Panc1 (cell line): Measurements from ENCODE around the gene COL6A2. TPM values are rescaled to one million over a fixed set of nuclear protein-coding genes. Genes with fewer than 3 reads are reported as not detected.

Experiments
- ATAC-seq: fragments of 200-7000 bp; cut with Tn5 transposase; 2 replicates; pipeline ENCODE4 v1.9.1; 2020; ENCODE audit warnings: mild to moderate bottlenecking, moderate library complexity
- BruUV-seq: library from RNA; stranded (reverse); fragments of 400-500 nt; replicated peaks from 2 replicates; lab custom pipeline; 2021; lab: Mats Ljungman, UMichigan
- CTCF ChIA-PET: fragments of 300-600 bp; sonication (Branson Sonifier 250); formaldehyde crosslinking; loops from one replicate; lab custom pipeline; 2022; ENCODE audit warnings: antibody characterized with exemption; lab: Charles Lee
- POLR2A ChIA-PET: fragments of 300-600 bp; sonication (Branson Sonifier 250); formaldehyde crosslinking; loops from one replicate; lab custom pipeline; 2022; ENCODE audit warnings: antibody characterized with exemption; lab: Charles Lee
- DNase-seq: peaks from one replicate; pipeline ENCODE4 v3.0.0-alpha.2; 2010; ENCODE audit warnings: low read depth, low spot score
- H3K27ac ChIP-seq: 2 replicates; pipeline ENCODE4 v1.5.1; 2011; ENCODE audit warnings: mild to moderate bottlenecking, low read length, inconsistent platforms
- H3K27me3 ChIP-seq: fragments of 200-500 bp; sonication (Bioruptor generic); 2 replicates; pipeline ENCODE4 v1.6.0; 2014; ENCODE audit warnings: low read length, inconsistent platforms; ENCODE audit not compliant: control insufficient read depth, insufficient read depth
- H3K36me3 ChIP-seq: fragments of 200-500 bp; sonication (Bioruptor generic); 2 replicates; pipeline ENCODE4 v1.5.1; 2014; ENCODE audit warnings: inconsistent platforms, mild to moderate bottlenecking, low read length, moderate library complexity; ENCODE audit not compliant: control insufficient read depth, insufficient read depth
- H3K4me1 ChIP-seq: 2 replicates; pipeline ENCODE4 v1.5.1; 2011; ENCODE audit warnings: inconsistent platforms, mild to moderate bottlenecking, low read length, moderate library complexity; ENCODE audit not compliant: control insufficient read depth, insufficient read depth
- H3K4me3 ChIP-seq, 2 experiments: 2 replicates each; pipeline ENCODE4 v1.5.1; 2011 to 2012; ENCODE audit warnings: low read depth in 2 of 2, low read length in 2 of 2, mild to moderate bottlenecking in 2 of 2, inconsistent platforms in 1 of 2, moderate library complexity in 1 of 2
- H3K9me3 ChIP-seq: fragments of 200-500 bp; sonication (Bioruptor generic); 2 replicates; pipeline ENCODE4 v1.5.1; 2014; ENCODE audit warnings: low read depth, mild to moderate bottlenecking, inconsistent platforms, low read length, moderate library complexity; ENCODE audit not compliant: control insufficient read depth, insufficient read depth
- POLR2AphosphoS5 ChIP-seq: IDR thresholded peaks from 2 replicates; pipeline ENCODE4 v1.6.1; 2012; ENCODE audit warnings: mild to moderate bottlenecking, low read depth, low read length, moderate library complexity
- SIN3A ChIP-seq: IDR thresholded peaks from 2 replicates; pipeline ENCODE4 v1.6.1; 2012; ENCODE audit warnings: low read depth, mild to moderate bottlenecking, low read length, moderate library complexity, borderline replicate concordance; ENCODE audit not compliant: insufficient read depth
- TCF7L2 ChIP-seq: IDR thresholded peaks from 2 replicates; pipeline ENCODE4 v1.6.1; 2011; ENCODE audit warnings: mild to moderate bottlenecking, low read depth, low read length, inconsistent platforms
- in situ Hi-C: cut with HindIII; loops from 2 replicates; pipeline ENCODE4 v1.10.0; 2016; ENCODE audit warnings: low sequenced_read_pairs, low pct_unique_long_range_greater_than_20kb
- intact Hi-C: fragments of 100-400 bp; cut with micrococcal nuclease; formaldehyde crosslinking; loops from one replicate; pipeline ENCODE4 v1.10.0; 2022; ENCODE audit not compliant: unreplicated experiment
- total RNA-seq: library from RNA; stranded (reverse); gene quantifications from one replicate; pipeline ENCODE4 v1.2.1, GENCODE V29; 2021; ENCODE audit not compliant: unreplicated experiment
- TF ChIP-seq, protein P1 (sequence below), 2 experiments: IDR thresholded peaks; 2 replicates each; pipeline ENCODE4 v1.6.1; 2011 to 2012; ENCODE audit warnings: low read depth in 2 of 2, control low read depth in 1 of 2, low read length in 1 of 2, mild to moderate bottlenecking in 1 of 2, moderate library complexity in 1 of 2; ENCODE audit not compliant: insufficient read depth in 1 of 2
- TF ChIP-seq, protein P2 (sequence below): fragments of 450-650 bp; IDR thresholded peaks from 2 replicates; pipeline ENCODE4 v1.5.1; 2017; ENCODE audit warnings: mild to moderate bottlenecking

The COL6A2 gene
- total RNA-seq, 1 experiment from 2014 or later, result 29.9 TPM

DNA sequence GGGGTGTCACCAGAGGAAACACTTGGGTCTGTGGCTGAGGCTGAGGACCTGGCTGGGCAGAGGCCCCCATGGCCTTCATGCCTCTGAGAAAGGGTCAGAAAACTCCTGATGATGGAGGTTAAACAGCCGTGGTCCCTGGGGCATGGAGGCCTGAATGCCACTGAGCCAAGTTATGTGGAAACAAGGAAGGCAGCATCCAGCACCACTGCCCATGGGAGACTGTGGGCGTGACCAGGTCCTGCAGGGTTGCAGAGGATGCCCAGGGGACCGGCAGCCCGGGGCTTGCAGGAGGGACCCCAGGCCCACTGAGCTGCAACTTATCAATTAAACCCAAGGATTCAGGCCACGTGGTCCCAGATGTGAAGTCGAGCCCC lies 18.9 kb upstream of the COL6A2 start:
- CTCF ChIA-PET, result no interaction called here
- Histone ChIP-seq H3K4me3 (no peak overlapping the region), H3K27me3 (no peaks in the 10 kb centered on the region), H3K4me1 (no peaks in the 10 kb centered on the region), H3K9me3 (no peaks in the 10 kb centered on the region), H3K27ac (no peak overlapping the region), H3K36me3 (no peaks in the 10 kb centered on the region)
- BruUV-seq, result no TSS peak
- no peak for DNase-seq
- POLR2A ChIA-PET, result no interaction called here
- ATAC-seq, result no peak
- intact Hi-C loops, result no loop called here
- in situ Hi-C loops, result no loop called here
- no peak for TF ChIP-seq TCF7L2
- TF ChIP-seq SIN3A, result no peak
- no peak for TF ChIP-seq POLR2AphosphoS5
- TF ChIP-seq, protein P1, sequence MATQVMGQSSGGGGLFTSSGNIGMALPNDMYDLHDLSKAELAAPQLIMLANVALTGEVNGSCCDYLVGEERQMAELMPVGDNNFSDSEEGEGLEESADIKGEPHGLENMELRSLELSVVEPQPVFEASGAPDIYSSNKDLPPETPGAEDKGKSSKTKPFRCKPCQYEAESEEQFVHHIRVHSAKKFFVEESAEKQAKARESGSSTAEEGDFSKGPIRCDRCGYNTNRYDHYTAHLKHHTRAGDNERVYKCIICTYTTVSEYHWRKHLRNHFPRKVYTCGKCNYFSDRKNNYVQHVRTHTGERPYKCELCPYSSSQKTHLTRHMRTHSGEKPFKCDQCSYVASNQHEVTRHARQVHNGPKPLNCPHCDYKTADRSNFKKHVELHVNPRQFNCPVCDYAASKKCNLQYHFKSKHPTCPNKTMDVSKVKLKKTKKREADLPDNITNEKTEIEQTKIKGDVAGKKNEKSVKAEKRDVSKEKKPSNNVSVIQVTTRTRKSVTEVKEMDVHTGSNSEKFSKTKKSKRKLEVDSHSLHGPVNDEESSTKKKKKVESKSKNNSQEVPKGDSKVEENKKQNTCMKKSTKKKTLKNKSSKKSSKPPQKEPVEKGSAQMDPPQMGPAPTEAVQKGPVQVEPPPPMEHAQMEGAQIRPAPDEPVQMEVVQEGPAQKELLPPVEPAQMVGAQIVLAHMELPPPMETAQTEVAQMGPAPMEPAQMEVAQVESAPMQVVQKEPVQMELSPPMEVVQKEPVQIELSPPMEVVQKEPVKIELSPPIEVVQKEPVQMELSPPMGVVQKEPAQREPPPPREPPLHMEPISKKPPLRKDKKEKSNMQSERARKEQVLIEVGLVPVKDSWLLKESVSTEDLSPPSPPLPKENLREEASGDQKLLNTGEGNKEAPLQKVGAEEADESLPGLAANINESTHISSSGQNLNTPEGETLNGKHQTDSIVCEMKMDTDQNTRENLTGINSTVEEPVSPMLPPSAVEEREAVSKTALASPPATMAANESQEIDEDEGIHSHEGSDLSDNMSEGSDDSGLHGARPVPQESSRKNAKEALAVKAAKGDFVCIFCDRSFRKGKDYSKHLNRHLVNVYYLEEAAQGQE (IDR thresholded peaks at IDR 0.05; ENCODE audit: insufficient read depth in 1 of 2, low read depth in 2 of 2, low read length in 1 of 2), result no peak
- TF ChIP-seq, protein P2, sequence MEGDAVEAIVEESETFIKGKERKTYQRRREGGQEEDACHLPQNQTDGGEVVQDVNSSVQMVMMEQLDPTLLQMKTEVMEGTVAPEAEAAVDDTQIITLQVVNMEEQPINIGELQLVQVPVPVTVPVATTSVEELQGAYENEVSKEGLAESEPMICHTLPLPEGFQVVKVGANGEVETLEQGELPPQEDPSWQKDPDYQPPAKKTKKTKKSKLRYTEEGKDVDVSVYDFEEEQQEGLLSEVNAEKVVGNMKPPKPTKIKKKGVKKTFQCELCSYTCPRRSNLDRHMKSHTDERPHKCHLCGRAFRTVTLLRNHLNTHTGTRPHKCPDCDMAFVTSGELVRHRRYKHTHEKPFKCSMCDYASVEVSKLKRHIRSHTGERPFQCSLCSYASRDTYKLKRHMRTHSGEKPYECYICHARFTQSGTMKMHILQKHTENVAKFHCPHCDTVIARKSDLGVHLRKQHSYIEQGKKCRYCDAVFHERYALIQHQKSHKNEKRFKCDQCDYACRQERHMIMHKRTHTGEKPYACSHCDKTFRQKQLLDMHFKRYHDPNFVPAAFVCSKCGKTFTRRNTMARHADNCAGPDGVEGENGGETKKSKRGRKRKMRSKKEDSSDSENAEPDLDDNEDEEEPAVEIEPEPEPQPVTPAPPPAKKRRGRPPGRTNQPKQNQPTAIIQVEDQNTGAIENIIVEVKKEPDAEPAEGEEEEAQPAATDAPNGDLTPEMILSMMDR, result no peak

DNA sequence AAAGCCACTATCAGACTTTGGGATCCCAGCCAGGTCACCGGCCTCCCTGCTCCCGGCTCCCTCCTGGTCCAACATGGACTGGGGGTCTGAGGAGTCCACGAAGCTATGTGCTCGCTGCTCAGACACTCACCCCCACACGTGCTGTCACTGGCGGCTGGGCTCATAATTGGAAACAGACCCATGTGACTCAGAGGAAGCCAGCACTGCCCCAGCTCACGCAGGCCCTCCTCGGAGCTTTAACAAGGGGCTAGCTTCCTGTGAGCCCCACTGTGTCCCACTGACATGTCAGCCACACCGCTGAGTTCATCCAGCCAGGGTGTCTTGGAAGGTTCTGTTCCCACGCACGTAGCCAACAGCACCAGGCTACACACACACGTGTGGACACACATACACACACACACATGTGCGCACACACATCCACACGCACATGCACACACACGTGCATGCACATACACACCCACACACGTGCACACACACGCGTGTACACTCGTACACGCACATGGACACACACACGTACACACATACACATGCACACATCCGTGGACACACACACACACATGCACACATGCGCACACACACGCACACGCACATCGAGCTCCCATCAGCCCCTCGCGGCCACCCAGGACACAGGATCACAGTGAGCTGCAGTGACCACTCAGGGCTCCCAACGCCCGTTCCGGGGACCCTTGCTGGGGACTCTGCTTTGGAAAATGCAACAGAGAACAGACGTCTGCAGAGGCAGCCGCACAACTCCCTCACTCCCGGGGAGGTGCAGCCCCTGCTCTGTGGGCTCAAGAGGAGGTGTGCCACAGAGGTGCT lies 18.4 kb upstream of the COL6A2 start:
- no TSS peak for BruUV-seq
- Histone ChIP-seq H3K4me3 (no peak overlapping the region), H3K27ac (no peak overlapping the region), H3K36me3 (no peaks in the 10 kb centered on the region), H3K9me3 (no peaks in the 10 kb centered on the region), H3K4me1 (no peaks in the 10 kb centered on the region), H3K27me3 (no peaks in the 10 kb centered on the region)
- ChIA-PET POLR2A (no interaction called here), CTCF (no interaction called here)
- TF ChIP-seq, protein P2, result no peak
- TF ChIP-seq SIN3A (no peak), POLR2AphosphoS5 (no peak), TCF7L2 (no peak)
- TF ChIP-seq, protein P1 (IDR thresholded peaks at IDR 0.05; ENCODE audit: insufficient read depth in 1 of 2, low read depth in 2 of 2, low read length in 1 of 2), result no peak
- in situ Hi-C loops (no loop called here), intact Hi-C loops (no loop called here)
- ATAC-seq (no peak), DNase-seq (no peak)
